Mesendoderm (in vitro differentiated cells): Measurements from ENCODE around the gene IZUMO4.

Experiments used
- DNase-seq: peaks from one replicate; pipeline ENCODE4 v3.0.0; 2013
- H2AK5ac ChIP-seq: 2 replicates; pipeline ENCODE4 v1.6.1; 2013; ENCODE audit warnings: low read length, inconsistent platforms
- H2BK120ac ChIP-seq: 2 replicates; pipeline ENCODE4 v1.6.1; 2013; ENCODE audit warnings: low read depth, mild to moderate bottlenecking, low read length, moderate library complexity, mixed read lengths
- H2BK15ac ChIP-seq: replicated peaks from 2 replicates; pipeline ENCODE4 v1.6.1; 2013; ENCODE audit warnings: low read depth, mild to moderate bottlenecking, moderate library complexity
- H2BK5ac ChIP-seq: 2 replicates; pipeline ENCODE4 v1.6.1; 2013; ENCODE audit warnings: low read length, inconsistent platforms
- H3K18ac ChIP-seq: 2 replicates; pipeline ENCODE4 v1.6.1; 2013; ENCODE audit warnings: mild to moderate bottlenecking, low read length, mixed read lengths
- H3K23ac ChIP-seq: one replicate; pipeline ENCODE4 v1.6.1; 2013; ENCODE audit warnings: low read length
- H3K27ac ChIP-seq: 2 replicates; pipeline ENCODE4 v1.5.1; 2013; ENCODE audit warnings: low read depth, mild to moderate bottlenecking, inconsistent platforms, low read length, moderate library complexity
- H3K27me3 ChIP-seq: 2 replicates; pipeline ENCODE4 v1.6.1; 2013; ENCODE audit warnings: low read length, control low read depth, mild to moderate bottlenecking, inconsistent platforms; ENCODE audit not compliant: insufficient read depth, poor library complexity
- H3K36me3 ChIP-seq: 2 replicates; pipeline ENCODE4 v1.6.1; 2013; ENCODE audit warnings: low read length, inconsistent platforms; ENCODE audit not compliant: control insufficient read depth, insufficient read depth
- H3K4ac ChIP-seq: one replicate; pipeline ENCODE4 v1.6.1; 2013; ENCODE audit warnings: low read depth, mild to moderate bottlenecking, low read length, moderate library complexity
- H3K4me1 ChIP-seq: 2 replicates; pipeline ENCODE4 v1.6.1; 2013; ENCODE audit warnings: low read depth, low read length, inconsistent platforms; ENCODE audit not compliant: control insufficient read depth
- H3K4me2 ChIP-seq: 2 replicates; pipeline ENCODE4 v1.6.1; 2013; ENCODE audit warnings: low read length
- H3K4me3 ChIP-seq: 2 replicates; pipeline ENCODE4 v1.5.1; 2013; ENCODE audit warnings: mild to moderate bottlenecking, low read length
- H3K56ac ChIP-seq: one replicate; pipeline ENCODE4 v1.6.1; 2013; ENCODE audit warnings: low read length
- H3K79me1 ChIP-seq: 2 replicates; pipeline ENCODE4 v1.6.1; 2013; ENCODE audit warnings: low read length, inconsistent platforms
- H3K79me2 ChIP-seq: 2 replicates; pipeline ENCODE4 v1.6.1; 2013; ENCODE audit warnings: mild to moderate bottlenecking, low read length; ENCODE audit not compliant: control insufficient read depth, insufficient read depth
- H3K9ac ChIP-seq: 2 replicates; pipeline ENCODE4 v1.6.1; 2013; ENCODE audit warnings: low read length, inconsistent platforms
- H4K5ac ChIP-seq: one replicate; pipeline ENCODE4 v1.6.1; 2013; ENCODE audit warnings: low read length
- H4K8ac ChIP-seq: one replicate; pipeline ENCODE4 v1.6.1; 2013; ENCODE audit warnings: low read depth, mild to moderate bottlenecking, control low read depth, low read length, moderate library complexity
- WGBS: extraction: QIAGEN DNeasy Blood & Tissue Kit; methylation state at CpG from one replicate; pipeline ENCODE4 v1.1.7; 2013; ENCODE audit warnings: low lambda C conversion rate, missing lambda C conversion rate; ENCODE audit not compliant: insufficient coverage; ENCODE audit errors: extremely low coverage; 5-methylcytosine and 5-hydroxymethylcytosine counted together

The IZUMO4 gene

GRCh38 chr19:2114218-2114617 lies 17.5 kb downstream of the IZUMO4 start:
- no peak overlapping the region for H4K5ac ChIP-seq
- H3K27me3 ChIP-seq, result no peaks in the 10 kb centered on the region
- H3K27ac ChIP-seq, result no peak overlapping the region
- no CpG with 5 or more reads among the region's 9 CpGs for WGBS
- no peak overlapping the region for H2AK5ac ChIP-seq
- H3K79me2 ChIP-seq, result no peaks in the 10 kb centered on the region
- H2BK5ac ChIP-seq, result no peak overlapping the region
- no peak overlapping the region for H3K4me2 ChIP-seq
- DNase-seq, result no peak
- no peak overlapping the region for H2BK15ac ChIP-seq
- H3K9ac ChIP-seq, result no peak overlapping the region
- no peak overlapping the region for H4K8ac ChIP-seq
- H3K4ac ChIP-seq, result no peak overlapping the region
- no peaks in the 10 kb centered on the region for H3K4me1 ChIP-seq
- no peak overlapping the region for H3K56ac ChIP-seq
- peaks cover 35% of the 10 kb centered on the region for H3K36me3 ChIP-seq
- no peaks in the 10 kb centered on the region for H3K79me1 ChIP-seq
- H3K18ac ChIP-seq, result no peak overlapping the region
- no peak overlapping the region for H3K23ac ChIP-seq
- H2BK120ac ChIP-seq, result no peak overlapping the region
- no peak overlapping the region for H3K4me3 ChIP-seq

- no peak overlapping the region for H3K9ac ChIP-seq
- H2AK5ac ChIP-seq, result no peak overlapping the region
- peaks cover 33% of the 10 kb centered on the region for H3K36me3 ChIP-seq
- no peak overlapping the region for H3K4ac ChIP-seq
- H3K27ac ChIP-seq, result no peak overlapping the region
- H2BK120ac ChIP-seq, result no peak overlapping the region
- no peak overlapping the region for H4K5ac ChIP-seq
- H3K79me2 ChIP-seq, result no peaks in the 10 kb centered on the region
- WGBS, result no CpG with 5 or more reads among the region's 21 CpGs
- no peaks in the 10 kb centered on the region for H3K79me1 ChIP-seq
- H3K4me3 ChIP-seq, result no peak overlapping the region
- no peak overlapping the region for H3K23ac ChIP-seq
- H3K27me3 ChIP-seq, result no peaks in the 10 kb centered on the region
- DNase-seq, result no peak
- no peak overlapping the region for H4K8ac ChIP-seq
- H3K56ac ChIP-seq, result no peak overlapping the region
- no peak overlapping the region for H2BK15ac ChIP-seq
- H3K18ac ChIP-seq, result no peak overlapping the region
- H2BK5ac ChIP-seq, result no peak overlapping the region
- no peak overlapping the region for H3K4me2 ChIP-seq
- H3K4me1 ChIP-seq, result no peaks in the 10 kb centered on the region
Observed at GRCh38 chr19:2114821-2115220, 18.1 kb downstream of the IZUMO4 start.

- Histone ChIP-seq H3K4me2 (no peak overlapping the region), H2BK5ac (no peak overlapping the region), H3K9ac (no peak overlapping the region), H3K4me1 (no peaks in the 10 kb centered on the region), H3K4me3 (no peak overlapping the region), H3K18ac (no peak overlapping the region), H3K79me1 (no peaks in the 10 kb centered on the region), H3K27me3 (no peaks in the 10 kb centered on the region), H3K4ac (no peak overlapping the region), H3K23ac (no peak overlapping the region), H4K5ac (no peak overlapping the region), H3K56ac (no peak overlapping the region), H3K79me2 (no peaks in the 10 kb centered on the region), H4K8ac (no peak overlapping the region), H3K27ac (no peak overlapping the region), H2AK5ac (no peak overlapping the region), H3K36me3 (peaks cover 30% of the 10 kb centered on the region), H2BK15ac (no peak overlapping the region), H2BK120ac (no peak overlapping the region)
- no CpG with 5 or more reads among the region's 25 CpGs for WGBS
- no peak for DNase-seq
Observed at GRCh38 chr19:2115324-2115723, 18.6 kb downstream of the IZUMO4 start.

GRCh38 chr19:2115911-2116426 lies 19.3 kb downstream of the IZUMO4 start:
- Histone ChIP-seq H3K79me1 (no peaks in the 10 kb centered on the region), H3K4me1 (no peaks in the 10 kb centered on the region), H3K9ac (no peak overlapping the region), H3K27me3 (no peaks in the 10 kb centered on the region), H3K4me3 (no peak overlapping the region), H2BK120ac (no peak overlapping the region), H3K79me2 (no peaks in the 10 kb centered on the region), H4K8ac (no peak overlapping the region), H2AK5ac (no peak overlapping the region), H3K4me2 (no peak overlapping the region), H3K23ac (no peak overlapping the region), H3K4ac (no peak overlapping the region), H2BK15ac (no peak overlapping the region), H4K5ac (no peak overlapping the region), H2BK5ac (no peak overlapping the region), H3K56ac (no peak overlapping the region), H3K36me3 (peaks cover 33% of the 10 kb centered on the region), H3K27ac (no peak overlapping the region), H3K18ac (no peak overlapping the region)
- WGBS, result no CpG with 5 or more reads among the region's 24 CpGs
- DNase-seq, result no peak

GRCh38 chr19:2116507-2116906 lies 19.8 kb downstream of the IZUMO4 start:
- Histone ChIP-seq H2AK5ac (no peak overlapping the region), H3K4me3 (no peak overlapping the region), H3K27ac (no peak overlapping the region), H3K4me1 (no peaks in the 10 kb centered on the region), H3K27me3 (no peaks in the 10 kb centered on the region), H3K18ac (no peak overlapping the region), H3K36me3 (peaks cover 35% of the 10 kb centered on the region), H3K79me2 (no peaks in the 10 kb centered on the region), H4K8ac (no peak overlapping the region), H3K79me1 (no peaks in the 10 kb centered on the region), H3K56ac (no peak overlapping the region), H2BK5ac (no peak overlapping the region), H3K4ac (no peak overlapping the region), H2BK120ac (no peak overlapping the region), H2BK15ac (no peak overlapping the region), H4K5ac (no peak overlapping the region), H3K4me2 (no peak overlapping the region), H3K9ac (no peak overlapping the region), H3K23ac (no peak overlapping the region)
- no CpG with 5 or more reads among the region's 25 CpGs for WGBS
- DNase-seq, result no peak

- Histone ChIP-seq H4K5ac (no peak overlapping the region), H3K4me1 (no peaks in the 10 kb centered on the region), H3K27ac (no peak overlapping the region), H2BK5ac (no peak overlapping the region), H3K9ac (no peak overlapping the region), H3K56ac (no peak overlapping the region), H3K18ac (no peak overlapping the region), H2AK5ac (no peak overlapping the region), H3K79me1 (peaks cover 2% of the 10 kb centered on the region), H3K27me3 (no peaks in the 10 kb centered on the region), H4K8ac (no peak overlapping the region), H2BK15ac (no peak overlapping the region), H3K79me2 (no peaks in the 10 kb centered on the region), H3K4ac (no peak overlapping the region), H3K4me3 (no peak overlapping the region), H2BK120ac (no peak overlapping the region), H3K36me3 (peaks cover 33% of the 10 kb centered on the region), H3K23ac (no peak overlapping the region), H3K4me2 (no peak overlapping the region)
- no CpG with 5 or more reads among the region's 27 CpGs for WGBS
- no peak for DNase-seq
Observed at GRCh38 chr19:2117215-2117960, 20.7 kb downstream of the IZUMO4 start.
